ENCODE measurements around the gene ZNF346. TPM values are rescaled to one million over a fixed set of nuclear protein-coding genes. Genes with fewer than 3 reads are reported as not detected.

ZNF346 gene
- total and polyA plus RNA-seq, 2 of the 13 experiments (the other 11 are each of a cell fraction or from before 2014, with no cell fraction given) = 8.6 to 19.4 TPM

DNA sequence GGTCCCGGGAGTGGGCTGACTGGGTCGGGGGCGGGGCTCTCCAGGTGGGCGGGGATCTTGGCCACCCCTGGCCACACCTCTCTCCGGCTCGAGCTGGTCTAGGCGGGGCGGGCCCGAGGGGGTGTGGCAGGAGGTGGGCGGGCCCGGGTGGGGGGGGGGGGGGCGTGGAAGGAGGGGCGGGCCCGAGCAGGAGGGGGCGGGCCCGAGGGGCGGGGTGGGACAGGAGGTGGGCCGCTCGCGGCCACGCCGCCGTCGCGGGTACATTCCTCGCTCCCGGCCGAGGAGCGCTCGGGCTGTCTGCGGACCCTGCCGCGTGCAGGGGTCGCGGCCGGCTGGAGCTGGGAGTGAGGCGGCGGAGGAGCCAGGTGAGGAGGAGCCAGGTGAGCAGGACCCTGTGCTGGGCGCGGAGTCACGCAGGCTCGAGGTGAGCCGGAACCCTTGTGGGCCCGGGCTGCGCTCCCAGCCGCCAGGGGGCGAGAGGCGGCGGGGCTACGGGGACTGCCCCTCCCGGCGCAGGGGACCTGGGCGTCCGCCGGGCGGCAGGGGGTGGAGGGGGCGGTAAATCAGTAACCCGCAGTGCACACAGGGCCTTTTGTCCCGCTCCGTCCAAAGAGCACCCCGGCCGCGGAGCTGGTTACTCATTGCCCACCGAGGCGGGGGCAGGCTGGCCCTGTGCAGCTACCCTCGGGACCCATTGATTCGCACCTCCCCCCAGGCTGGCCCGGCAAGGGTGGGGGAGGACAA, 64.3 kb downstream of the ZNF346 start, which contains the start of gene FGFR4 (continued):
- TF ChIP-seq, protein P1, sequence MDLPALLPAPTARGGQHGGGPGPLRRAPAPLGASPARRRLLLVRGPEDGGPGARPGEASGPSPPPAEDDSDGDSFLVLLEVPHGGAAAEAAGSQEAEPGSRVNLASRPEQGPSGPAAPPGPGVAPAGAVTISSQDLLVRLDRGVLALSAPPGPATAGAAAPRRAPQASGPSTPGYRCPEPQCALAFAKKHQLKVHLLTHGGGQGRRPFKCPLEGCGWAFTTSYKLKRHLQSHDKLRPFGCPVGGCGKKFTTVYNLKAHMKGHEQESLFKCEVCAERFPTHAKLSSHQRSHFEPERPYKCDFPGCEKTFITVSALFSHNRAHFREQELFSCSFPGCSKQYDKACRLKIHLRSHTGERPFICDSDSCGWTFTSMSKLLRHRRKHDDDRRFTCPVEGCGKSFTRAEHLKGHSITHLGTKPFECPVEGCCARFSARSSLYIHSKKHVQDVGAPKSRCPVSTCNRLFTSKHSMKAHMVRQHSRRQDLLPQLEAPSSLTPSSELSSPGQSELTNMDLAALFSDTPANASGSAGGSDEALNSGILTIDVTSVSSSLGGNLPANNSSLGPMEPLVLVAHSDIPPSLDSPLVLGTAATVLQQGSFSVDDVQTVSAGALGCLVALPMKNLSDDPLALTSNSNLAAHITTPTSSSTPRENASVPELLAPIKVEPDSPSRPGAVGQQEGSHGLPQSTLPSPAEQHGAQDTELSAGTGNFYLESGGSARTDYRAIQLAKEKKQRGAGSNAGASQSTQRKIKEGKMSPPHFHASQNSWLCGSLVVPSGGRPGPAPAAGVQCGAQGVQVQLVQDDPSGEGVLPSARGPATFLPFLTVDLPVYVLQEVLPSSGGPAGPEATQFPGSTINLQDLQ (CRISPR knock-in tag; IDR thresholded peaks at IDR 0.05) = no peak
- TF ChIP-seq, protein P2, sequence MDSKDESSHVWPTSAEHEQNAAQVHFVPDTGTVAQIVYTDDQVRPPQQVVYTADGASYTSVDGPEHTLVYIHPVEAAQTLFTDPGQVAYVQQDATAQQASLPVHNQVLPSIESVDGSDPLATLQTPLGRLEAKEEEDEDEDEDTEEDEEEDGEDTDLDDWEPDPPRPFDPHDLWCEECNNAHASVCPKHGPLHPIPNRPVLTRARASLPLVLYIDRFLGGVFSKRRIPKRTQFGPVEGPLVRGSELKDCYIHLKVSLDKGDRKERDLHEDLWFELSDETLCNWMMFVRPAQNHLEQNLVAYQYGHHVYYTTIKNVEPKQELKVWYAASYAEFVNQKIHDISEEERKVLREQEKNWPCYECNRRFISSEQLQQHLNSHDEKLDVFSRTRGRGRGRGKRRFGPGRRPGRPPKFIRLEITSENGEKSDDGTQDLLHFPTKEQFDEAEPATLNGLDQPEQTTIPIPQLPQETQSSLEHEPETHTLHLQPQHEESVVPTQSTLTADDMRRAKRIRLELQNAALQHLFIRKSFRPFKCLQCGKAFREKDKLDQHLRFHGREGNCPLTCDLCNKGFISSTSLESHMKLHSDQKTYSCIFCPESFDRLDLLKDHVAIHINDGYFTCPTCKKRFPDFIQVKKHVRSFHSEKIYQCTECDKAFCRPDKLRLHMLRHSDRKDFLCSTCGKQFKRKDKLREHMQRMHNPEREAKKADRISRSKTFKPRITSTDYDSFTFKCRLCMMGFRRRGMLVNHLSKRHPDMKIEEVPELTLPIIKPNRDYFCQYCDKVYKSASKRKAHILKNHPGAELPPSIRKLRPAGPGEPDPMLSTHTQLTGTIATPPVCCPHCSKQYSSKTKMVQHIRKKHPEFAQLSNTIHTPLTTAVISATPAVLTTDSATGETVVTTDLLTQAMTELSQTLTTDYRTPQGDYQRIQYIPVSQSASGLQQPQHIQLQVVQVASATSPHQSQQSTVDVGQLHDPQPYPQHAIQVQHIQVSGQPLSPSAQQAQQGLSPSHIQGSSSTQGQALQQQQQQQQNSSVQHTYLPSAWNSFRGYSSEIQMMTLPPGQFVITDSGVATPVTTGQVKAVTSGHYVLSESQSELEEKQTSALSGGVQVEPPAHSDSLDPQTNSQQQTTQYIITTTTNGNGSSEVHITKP (CRISPR knock-in tag; IDR thresholded peaks at IDR 0.05; ENCODE audit: low read depth) = peak; percentile 57; the same call in 1 of the 2 replicates
- TF ChIP-seq ZNF292 (CRISPR knock-in tag; IDR thresholded peaks at IDR 0.05; ENCODE audit: borderline replicate concordance, low read depth) (no peak), HOXA7 (CRISPR knock-in tag; IDR thresholded peaks at IDR 0.05) (no peak), CBFB (CRISPR knock-in tag; IDR thresholded peaks at IDR 0.05) (peak; percentile 82), CENPT (CRISPR knock-in tag; IDR thresholded peaks at IDR 0.05; ENCODE audit: low read depth) (peak; percentile 14; the same call in 1 of the 2 replicates), ZNF232 (CRISPR knock-in tag; IDR thresholded peaks at IDR 0.05; ENCODE audit: borderline replicate concordance) (no peak), SP5 (CRISPR knock-in tag; IDR thresholded peaks at IDR 0.05; ENCODE audit: borderline replicate concordance, low read depth) (peak; percentile 83), GABPA (IDR thresholded peaks at IDR 0.05; ENCODE audit: low read depth, low read length) (no peak), GABPA (CRISPR knock-in tag; IDR thresholded peaks at IDR 0.05; ENCODE audit: low read depth) (no peak; the same call in 1 of the 2 replicates), ATRX (CRISPR knock-in tag; IDR thresholded peaks at IDR 0.05; ENCODE audit: borderline replicate concordance) (no peak), BRD4 (CRISPR knock-in tag; IDR thresholded peaks at IDR 0.05) (peak; percentile 99), MAZ (IDR thresholded peaks at IDR 0.05; ENCODE audit: borderline replicate concordance, low read depth, low read length) (peak; percentile 96), MAZ (CRISPR knock-in tag; IDR thresholded peaks at IDR 0.05; ENCODE audit: low read depth) (peak; percentile 96), ZMYM3 (CRISPR knock-in tag; IDR thresholded peaks at IDR 0.05) (peak; percentile 68; the same call in 1 of the 2 replicates), ZNF556 (CRISPR knock-in tag; IDR thresholded peaks at IDR 0.05; ENCODE audit: borderline replicate concordance) (no peak), AKAP8 (CRISPR knock-in tag; IDR thresholded peaks at IDR 0.05) (peak; percentile 95)
- TF ChIP-seq, protein P3, sequence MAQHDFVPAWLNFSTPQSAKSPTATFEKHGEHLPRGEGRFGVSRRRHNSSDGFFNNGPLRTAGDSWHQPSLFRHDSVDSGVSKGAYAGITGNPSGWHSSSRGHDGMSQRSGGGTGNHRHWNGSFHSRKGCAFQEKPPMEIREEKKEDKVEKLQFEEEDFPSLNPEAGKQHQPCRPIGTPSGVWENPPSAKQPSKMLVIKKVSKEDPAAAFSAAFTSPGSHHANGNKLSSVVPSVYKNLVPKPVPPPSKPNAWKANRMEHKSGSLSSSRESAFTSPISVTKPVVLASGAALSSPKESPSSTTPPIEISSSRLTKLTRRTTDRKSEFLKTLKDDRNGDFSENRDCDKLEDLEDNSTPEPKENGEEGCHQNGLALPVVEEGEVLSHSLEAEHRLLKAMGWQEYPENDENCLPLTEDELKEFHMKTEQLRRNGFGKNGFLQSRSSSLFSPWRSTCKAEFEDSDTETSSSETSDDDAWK (CRISPR knock-in tag; IDR thresholded peaks at IDR 0.05) = no peak
- TF ChIP-seq, protein P4, sequence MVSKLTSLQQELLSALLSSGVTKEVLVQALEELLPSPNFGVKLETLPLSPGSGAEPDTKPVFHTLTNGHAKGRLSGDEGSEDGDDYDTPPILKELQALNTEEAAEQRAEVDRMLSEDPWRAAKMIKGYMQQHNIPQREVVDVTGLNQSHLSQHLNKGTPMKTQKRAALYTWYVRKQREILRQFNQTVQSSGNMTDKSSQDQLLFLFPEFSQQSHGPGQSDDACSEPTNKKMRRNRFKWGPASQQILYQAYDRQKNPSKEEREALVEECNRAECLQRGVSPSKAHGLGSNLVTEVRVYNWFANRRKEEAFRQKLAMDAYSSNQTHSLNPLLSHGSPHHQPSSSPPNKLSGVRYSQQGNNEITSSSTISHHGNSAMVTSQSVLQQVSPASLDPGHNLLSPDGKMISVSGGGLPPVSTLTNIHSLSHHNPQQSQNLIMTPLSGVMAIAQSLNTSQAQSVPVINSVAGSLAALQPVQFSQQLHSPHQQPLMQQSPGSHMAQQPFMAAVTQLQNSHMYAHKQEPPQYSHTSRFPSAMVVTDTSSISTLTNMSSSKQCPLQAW (CRISPR knock-in tag; IDR thresholded peaks at IDR 0.05) = peak; percentile 100
- TF ChIP-seq, protein P5, sequence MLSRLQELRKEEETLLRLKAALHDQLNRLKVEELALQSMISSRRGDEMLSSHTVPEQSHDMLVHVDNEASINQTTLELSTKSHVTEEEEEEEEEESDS (CRISPR knock-in tag; IDR thresholded peaks at IDR 0.05; ENCODE audit: borderline replicate concordance) = no peak
